Ecto neural progenitor cell (in vitro differentiated cells): ENCODE measurements around the gene PKD1L1.
"Not testable (repeated sequence)": the region's sequence is repeated elsewhere in the genome, so short reads cannot be mapped to it uniquely, and the experiment has no call there.

Experiments
- DNase-seq: peaks from one replicate; pipeline ENCODE4 v3.0.0-alpha.2; 2018; ENCODE audit warnings: low spot score

Gene PKD1L1

DNA sequence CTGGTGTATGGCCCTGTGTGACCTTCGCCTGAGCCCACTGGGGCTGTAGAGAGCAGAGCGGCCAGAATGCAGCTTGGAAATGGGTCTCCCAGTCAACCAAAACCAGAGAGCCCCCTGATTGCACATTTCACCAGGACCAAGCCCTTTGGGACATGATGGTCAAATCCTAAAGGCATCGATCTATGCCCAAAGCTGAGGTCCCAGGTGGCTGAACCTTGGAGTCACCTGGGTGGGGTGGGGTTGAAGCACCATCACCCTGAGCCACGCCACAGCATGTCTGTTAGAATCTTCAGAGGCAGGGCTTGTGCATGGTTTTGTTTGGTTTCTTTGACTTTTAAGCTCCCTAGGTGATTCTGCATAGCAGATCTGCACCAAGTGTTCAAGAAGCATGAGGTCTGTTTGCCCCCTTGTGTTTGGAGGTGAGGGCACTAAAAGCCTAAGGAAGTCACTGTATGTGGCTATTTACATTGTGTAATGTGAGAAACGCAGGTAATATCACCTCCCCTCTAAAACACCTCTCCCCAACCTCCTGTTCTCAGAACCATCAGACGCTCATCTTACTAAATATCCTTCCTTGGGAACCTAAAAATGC lies 9.6 kb downstream of the PKD1L1 start:
- no peak for DNase-seq

- no peak for DNase-seq
Measured at GRCh38 chr7:47937711-47938573, 10.3 kb downstream of the PKD1L1 start.

DNA sequence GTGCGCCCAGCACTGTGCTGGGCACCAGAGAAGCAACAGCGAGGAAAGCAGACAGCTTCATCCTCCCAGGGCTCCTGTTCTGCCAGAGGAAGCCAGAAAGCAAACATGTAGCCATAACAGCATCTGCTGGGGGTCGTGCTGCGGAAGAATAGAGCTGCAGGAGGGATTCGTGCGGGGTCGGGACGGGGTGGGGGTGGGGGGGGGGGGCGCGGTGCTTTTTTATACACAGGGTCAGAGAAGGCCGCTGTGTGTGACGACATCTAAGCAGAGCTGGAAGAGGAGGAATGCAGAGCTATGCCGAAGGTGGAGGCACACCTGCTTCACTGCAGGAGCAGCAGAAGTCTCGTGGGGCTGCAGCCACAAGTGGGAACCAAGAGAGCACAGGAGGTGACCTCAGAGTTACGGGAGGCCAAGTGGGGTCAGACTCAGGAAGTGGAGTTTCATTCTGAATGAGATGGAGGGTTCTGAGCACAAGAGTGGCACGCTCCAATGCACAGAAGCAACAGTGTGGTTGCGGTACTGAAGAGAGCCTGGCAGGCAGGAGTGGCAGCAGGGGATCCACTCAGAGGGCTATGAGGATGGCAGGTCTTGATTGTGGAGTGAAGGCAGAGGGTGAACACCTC lies 11.1 kb downstream of the PKD1L1 start:
- DNase-seq, result no peak

- no peak for DNase-seq
Measured at GRCh38 chr7:47936323-47936722, 11.9 kb downstream of the PKD1L1 start.

DNA sequence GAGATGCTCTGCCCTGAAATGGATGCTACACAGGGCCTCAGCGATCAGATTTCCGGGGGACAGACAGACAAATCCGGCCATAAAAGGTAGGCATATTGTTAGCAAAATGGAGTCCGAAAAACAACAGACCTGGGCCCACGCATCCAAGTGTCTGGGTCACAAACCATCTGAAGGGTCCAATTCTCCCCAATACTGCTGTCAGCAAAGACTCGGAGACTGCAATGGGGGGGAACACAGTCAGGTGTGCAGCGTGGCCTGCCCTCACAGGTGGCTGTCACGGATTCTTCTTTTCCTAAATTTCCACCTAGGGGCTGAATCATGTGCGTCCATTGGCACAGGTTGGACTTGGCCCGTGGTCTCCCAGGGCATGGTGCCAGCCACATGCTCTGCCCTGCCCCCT lies 12.9 kb downstream of the PKD1L1 start:
- no peak for DNase-seq

DNA sequence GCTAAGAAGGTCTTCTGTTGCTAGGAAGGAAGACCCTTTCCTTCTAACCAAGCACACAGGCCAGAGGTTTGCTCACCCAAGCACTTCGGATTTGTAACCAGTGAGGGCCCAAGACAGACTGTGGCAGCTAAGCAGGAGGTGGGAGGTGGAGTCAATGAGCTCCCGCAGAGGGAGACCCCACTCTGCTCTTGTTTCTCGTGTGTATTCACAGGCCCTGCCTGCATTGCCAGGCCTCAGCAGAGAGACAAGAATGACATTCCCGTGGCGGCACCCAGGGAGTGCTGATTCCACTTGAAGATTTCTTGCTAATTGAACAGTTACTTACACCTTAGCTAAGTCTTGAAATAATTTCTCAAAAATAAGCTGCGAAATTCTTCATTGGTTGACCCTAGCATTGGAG lies 13.4 kb downstream of the PKD1L1 start:
- no peak for DNase-seq

GRCh38 chr7:47933215-47933614 lies 15.1 kb downstream of the PKD1L1 start:
- DNase-seq, result no peak

GRCh38 chr7:47932466-47933037 lies 15.7 kb downstream of the PKD1L1 start:
- no peak for DNase-seq

GRCh38 chr7:47932016-47932415 lies 16.2 kb downstream of the PKD1L1 start:
- DNase-seq, result no peak

- no peak for DNase-seq
Measured at GRCh38 chr7:47931005-47932004, 17.0 kb downstream of the PKD1L1 start.

DNA sequence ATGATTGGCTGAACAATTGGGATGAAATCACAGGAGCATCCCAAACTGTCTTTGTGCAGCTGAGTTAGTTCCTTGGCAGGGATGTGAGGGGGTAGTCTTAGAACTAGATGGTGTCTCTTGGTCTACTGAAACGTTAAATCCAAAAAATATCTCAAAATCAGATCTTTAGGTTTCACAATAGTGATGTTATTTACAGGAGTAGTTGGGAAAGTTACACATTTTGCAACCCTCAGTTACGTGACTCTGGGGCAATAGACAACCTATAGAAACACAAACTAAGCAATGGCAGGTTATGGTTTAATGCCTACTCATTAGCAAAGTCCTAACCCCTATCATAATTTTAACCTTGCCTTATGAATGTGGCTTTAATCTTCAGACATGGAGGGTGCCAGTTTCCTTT lies 24.0 kb downstream of the PKD1L1 start:
- no peak for DNase-seq

DNA sequence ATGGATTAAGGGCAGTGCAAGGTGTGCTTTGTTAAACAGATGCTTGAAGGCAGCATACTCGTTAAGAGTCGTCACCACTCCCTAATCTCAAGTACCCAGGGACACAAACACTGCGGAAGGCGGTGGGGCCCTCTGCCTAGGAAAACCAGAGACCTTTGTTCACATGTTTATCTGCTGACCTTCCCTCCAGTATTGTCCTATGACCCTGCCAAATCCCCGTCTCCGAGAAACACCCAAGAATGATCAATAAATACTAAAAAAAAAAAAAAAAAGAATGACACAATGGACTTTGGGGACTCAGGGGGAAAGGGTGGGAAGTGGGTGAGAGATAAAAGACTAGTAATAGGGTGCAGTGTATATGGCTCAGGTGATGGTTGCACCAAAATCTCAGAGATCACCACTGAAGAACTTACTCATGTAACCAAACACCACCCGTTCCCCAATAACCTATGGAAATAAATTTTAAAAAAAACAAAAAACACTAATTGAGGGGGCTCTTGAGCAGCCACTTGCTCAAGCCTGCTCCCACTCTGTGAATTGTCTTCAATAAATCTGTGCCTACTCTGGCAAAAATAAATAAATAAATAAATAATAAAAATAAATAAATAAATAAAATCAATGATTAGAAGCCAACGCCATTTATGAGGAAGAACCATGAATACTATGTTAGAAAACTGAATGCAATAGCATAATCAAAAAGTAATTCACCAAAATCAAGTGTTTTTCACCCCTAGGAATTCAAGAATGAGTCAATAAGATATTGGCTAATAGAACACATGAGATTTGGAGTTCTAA lies 25.0 kb downstream of the PKD1L1 start:
- DNase-seq, result not testable (repeated sequence)

DNA sequence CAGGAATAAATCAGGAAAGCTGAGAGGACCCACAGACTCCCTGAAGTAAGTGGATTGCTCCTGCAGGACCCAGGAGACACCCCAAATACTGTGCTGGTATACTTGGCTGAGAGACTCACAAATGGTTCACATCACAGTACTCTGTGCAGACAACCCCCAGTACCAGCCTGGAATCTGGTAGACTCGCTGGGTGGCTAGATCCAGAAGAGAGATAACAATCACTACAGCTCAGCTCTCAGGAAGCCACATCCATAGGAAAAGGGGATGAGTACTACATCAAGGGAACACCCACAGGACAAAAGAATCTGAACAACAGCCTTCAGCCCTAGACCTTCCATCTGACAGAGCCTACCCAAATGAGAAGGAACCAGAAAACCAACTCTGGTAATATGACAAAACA lies 31.8 kb downstream of the PKD1L1 start:
- DNase-seq, result not testable (repeated sequence)

DNA sequence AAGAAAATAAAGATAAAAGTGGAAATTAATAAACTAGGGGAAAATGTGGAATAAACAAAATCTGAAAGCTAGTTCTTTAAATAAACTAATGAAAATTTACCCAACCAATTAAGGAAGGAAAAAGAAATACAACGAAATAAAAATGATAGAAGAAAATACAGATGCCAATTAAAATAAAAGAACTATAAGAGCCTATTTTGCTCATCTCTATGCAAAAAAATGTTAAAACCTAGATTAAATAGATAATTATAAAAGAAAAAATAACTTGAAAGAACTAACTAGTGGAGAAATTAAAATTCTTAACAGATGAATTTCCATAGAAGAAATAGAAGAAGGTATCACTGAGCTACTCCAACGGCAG lies 32.7 kb downstream of the PKD1L1 start:
- no peak for DNase-seq

DNA sequence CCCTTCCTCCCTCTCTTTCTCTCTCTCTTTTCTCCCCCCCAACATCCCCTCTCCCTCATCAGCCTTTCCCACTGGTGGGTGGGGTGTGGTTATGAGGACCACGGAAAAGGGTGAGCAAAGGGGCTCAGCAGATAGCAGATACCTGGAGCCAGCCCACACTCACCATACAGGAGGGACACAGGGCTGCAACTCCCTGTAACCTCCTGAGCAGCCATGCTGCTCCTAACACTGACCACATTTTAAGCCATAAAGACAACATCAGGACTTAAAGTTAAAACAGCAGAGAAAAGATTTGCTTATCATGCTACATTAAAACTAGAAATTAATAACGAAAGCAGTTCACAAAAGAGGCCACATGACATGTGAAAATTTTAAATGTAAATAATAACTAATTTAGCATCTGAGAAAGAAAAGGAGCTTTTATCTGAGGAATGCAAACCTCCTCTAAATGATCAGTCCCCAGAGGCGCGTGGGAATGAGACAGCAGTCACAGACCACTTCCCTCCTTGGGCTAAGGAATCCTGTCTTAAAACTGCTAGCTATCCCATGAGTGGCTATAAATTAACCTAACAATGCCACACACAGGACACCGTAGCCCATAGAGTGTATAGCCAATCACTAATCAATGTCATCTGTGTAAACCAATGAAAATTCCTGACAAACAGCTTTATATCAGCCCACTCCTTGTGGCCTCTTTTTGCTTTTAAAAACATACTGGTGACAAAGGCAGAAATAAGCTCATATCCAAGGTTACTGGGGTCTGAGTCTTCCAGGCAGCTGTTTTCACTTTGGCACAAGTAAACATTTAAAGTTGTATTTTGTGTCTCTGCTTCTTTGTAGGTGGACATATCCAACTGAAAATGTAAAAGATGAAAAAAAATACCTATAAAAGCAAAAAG lies 33.3 kb downstream of the PKD1L1 start:
- DNase-seq, result no peak

DNA sequence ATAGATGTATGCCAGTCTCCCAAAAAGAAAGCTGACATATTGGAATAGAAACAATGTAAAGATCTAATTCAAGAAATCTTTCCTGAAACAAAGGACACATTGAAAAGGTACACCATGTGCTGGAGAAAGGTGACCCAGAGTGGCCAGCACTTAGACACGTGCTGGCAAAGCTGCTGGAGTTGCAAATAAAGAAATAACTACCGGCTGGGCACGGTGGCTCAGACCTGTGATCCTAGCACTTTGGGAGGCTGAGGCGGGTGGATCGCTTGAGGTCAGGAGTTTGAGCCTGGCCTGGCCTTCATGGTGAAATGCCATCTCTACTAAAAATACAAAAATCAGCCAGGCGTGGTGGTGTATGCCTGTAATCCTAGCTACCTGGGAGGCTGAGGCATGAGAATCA lies 35.9 kb downstream of the PKD1L1 start:
- DNase-seq, result no peak

DNA sequence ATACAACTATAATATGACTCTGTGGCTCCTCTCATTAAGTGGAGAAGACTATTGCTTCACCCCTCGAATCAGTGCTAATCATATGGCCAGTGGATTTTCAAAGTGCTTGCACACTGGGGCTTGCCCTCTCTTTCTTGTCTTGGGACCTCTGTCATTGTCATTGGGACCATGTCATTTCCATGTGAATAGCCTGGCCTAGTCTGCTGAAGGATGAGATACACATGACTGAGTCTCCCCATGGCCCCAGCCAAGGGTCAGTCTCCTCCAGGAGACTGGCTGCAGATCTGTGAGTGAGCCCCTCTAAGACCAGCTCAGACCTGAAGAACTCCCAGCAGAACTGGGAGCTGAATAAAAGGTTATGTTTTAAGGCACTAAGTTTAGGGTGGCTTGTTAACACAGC lies 39.5 kb downstream of the PKD1L1 start:
- no peak for DNase-seq

- DNase-seq, result no peak
Measured at GRCh38 chr7:47907981-47908616, 40.2 kb downstream of the PKD1L1 start.

DNA sequence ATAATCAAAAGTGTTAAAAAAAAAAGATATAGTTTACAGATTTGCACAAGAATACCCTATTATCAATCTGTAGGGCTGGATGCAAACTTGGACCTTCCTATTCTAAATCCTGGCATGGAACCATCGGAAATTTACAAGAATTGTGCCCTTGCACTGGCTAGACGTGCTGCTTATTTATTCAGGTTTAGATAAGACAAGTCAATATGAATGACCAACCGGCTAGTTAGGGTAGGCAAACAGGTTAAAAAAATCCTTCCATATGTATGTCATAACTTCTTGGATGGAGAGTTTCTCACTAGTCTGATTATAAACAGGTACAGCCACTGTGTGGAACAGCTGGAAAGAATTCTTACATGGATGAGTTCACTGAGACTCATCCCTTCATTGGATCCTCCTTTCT lies 41.4 kb downstream of the PKD1L1 start:
- DNase-seq, result no peak
